ENCODE measurements around the gene LSG1.

Gene LSG1

DNA sequence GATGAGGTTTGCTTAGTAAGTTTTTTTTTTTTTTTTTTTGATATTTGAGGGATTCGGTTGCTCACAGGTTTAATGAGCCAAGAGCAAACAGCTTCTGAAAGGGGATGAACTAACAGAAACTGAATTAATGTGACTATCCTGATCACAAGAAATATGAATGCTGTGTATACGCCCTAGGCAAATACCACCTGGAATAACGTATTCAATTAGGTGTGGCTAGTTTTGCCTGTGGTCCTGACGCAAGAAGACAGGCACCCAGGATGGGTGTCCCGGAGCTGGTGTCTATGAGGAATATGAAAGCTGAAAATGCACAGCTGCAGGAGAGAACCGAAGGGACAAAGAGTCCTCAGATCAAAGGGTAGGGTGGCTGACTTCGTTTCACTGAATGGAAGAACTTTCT lies 14.6 kb downstream of the LSG1 start:
- H3K4me1 ChIP-seq (ENCODE audit: control insufficient read depth in 1 of 2, insufficient read depth in 1 of 2, low read depth in 1 of 2, low read length in 1 of 2) = peaks cover 16% of the 10 kb centered on the region in 2 experiments
- H3K4me3 ChIP-seq (ENCODE audit: low read depth in 1 of 2, low read length in 1 of 2) = no peak overlapping the region
- H3K27me3 ChIP-seq = no peaks in the 10 kb centered on the region
- peaks cover 25% of the 10 kb centered on the region for H3K36me3 ChIP-seq
- H3K9me3 ChIP-seq = no peaks in the 10 kb centered on the region
- no peak overlapping the region for H3K27ac ChIP-seq
- TF ChIP-seq, protein P1, sequence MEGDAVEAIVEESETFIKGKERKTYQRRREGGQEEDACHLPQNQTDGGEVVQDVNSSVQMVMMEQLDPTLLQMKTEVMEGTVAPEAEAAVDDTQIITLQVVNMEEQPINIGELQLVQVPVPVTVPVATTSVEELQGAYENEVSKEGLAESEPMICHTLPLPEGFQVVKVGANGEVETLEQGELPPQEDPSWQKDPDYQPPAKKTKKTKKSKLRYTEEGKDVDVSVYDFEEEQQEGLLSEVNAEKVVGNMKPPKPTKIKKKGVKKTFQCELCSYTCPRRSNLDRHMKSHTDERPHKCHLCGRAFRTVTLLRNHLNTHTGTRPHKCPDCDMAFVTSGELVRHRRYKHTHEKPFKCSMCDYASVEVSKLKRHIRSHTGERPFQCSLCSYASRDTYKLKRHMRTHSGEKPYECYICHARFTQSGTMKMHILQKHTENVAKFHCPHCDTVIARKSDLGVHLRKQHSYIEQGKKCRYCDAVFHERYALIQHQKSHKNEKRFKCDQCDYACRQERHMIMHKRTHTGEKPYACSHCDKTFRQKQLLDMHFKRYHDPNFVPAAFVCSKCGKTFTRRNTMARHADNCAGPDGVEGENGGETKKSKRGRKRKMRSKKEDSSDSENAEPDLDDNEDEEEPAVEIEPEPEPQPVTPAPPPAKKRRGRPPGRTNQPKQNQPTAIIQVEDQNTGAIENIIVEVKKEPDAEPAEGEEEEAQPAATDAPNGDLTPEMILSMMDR (IDR thresholded peaks at IDR 0.05) = no peak

DNA sequence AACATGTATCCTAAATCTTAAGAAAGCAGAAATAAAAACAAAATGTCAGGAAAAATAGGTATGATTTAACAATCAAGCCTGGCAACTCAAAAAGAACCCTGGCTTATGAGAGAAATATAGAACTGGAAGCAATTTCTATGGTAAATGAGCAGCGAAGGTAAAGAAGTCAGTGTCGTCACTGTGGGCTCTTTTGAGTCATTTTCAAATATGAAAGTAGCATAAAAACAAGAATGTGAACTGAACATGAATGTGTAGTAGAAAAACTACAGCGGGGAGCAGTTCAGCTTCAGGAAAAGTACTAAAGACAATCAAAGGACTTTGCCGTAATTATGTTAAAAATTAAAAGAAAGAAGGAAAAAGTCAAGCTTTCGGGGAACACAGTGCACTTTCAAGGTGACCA lies 17.5 kb downstream of the LSG1 start:
- TF ChIP-seq, protein P1 (IDR thresholded peaks at IDR 0.05) = no peak
- H3K4me1 ChIP-seq (ENCODE audit: control insufficient read depth in 1 of 2, insufficient read depth in 1 of 2, low read depth in 1 of 2, low read length in 1 of 2) = no peaks in the 10 kb centered on the region
- H3K9me3 ChIP-seq = no peaks in the 10 kb centered on the region
- H3K27ac ChIP-seq = no peak overlapping the region
- H3K27me3 ChIP-seq = no peaks in the 10 kb centered on the region
- H3K4me3 ChIP-seq (ENCODE audit: low read depth in 1 of 2, low read length in 1 of 2) = no peak overlapping the region
- peaks cover 47% of the 10 kb centered on the region for H3K36me3 ChIP-seq

DNA sequence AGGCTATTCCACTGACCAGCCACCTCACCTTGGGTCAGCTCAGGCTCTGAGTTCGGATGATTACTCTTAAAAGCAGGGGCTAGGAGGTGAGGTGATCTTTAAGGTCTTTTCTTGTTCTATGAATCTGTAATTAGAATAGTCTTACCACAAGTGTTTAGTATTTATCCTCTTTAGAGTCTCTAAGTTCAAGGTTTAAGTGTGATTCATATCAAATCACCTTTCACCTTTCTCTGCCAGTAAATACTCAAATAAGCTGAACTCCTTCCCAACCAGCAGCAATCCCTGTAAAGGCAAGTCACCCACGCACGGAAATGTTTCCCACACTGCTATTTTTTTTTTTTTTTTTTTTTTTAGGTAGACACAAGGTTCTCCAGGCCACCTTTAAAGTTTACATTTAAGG lies 24.2 kb downstream of the LSG1 start:
- Histone ChIP-seq H3K27ac (no peak overlapping the region), H3K4me1 (ENCODE audit: control insufficient read depth in 1 of 2, insufficient read depth in 1 of 2, low read depth in 1 of 2, low read length in 1 of 2) (no peaks in the 10 kb centered on the region), H3K4me3 (ENCODE audit: low read depth in 1 of 2, low read length in 1 of 2) (no peak overlapping the region), H3K36me3 (peaks cover 79% of the 10 kb centered on the region), H3K9me3 (no peaks in the 10 kb centered on the region), H3K27me3 (no peaks in the 10 kb centered on the region)
- TF ChIP-seq, protein P1 (IDR thresholded peaks at IDR 0.05) = no peak

GRCh38 chr3:194642769-194643168 lies 29.2 kb downstream of the LSG1 start:
- Histone ChIP-seq H3K36me3 (peaks cover 48% of the 10 kb centered on the region), H3K4me3 (ENCODE audit: low read depth in 1 of 2, low read length in 1 of 2) (no peak overlapping the region), H3K9me3 (no peaks in the 10 kb centered on the region), H3K27ac (no peak overlapping the region), H3K4me1 (ENCODE audit: control insufficient read depth in 1 of 2, insufficient read depth in 1 of 2, low read depth in 1 of 2, low read length in 1 of 2) (no peaks in the 10 kb centered on the region), H3K27me3 (no peaks in the 10 kb centered on the region)
- TF ChIP-seq, protein P1 (IDR thresholded peaks at IDR 0.05) = no peak

GRCh38 chr3:194640829-194641228 lies 31.2 kb downstream of the LSG1 start:
- Histone ChIP-seq H3K27me3 (no peaks in the 10 kb centered on the region), H3K36me3 (peaks cover 35% of the 10 kb centered on the region), H3K9me3 (no peaks in the 10 kb centered on the region), H3K27ac (no peak overlapping the region), H3K4me3 (ENCODE audit: low read depth in 1 of 2, low read length in 1 of 2) (no peak overlapping the region), H3K4me1 (ENCODE audit: control insufficient read depth in 1 of 2, insufficient read depth in 1 of 2, low read depth in 1 of 2, low read length in 1 of 2) (no peaks in the 10 kb centered on the region)
- TF ChIP-seq, protein P1 (IDR thresholded peaks at IDR 0.05) = no peak

All from neutrophil (primary cell).